WTC11 (cell line): ENCODE results near the gene OPCML. TPM values are rescaled to one million over a fixed set of nuclear protein-coding genes. Genes with fewer than 3 reads are reported as not detected.

ENCODE experiments used
- ATAC-seq: fragments of 200-7000 bp; cut with Tn5 transposase; 2 replicates; pipeline ENCODE4 v1.10.0; 2021; ENCODE audit warnings: mild to moderate bottlenecking, moderate library complexity
- CTCF ChIA-PET: fragments of 300-600 bp; sonication (Branson Sonifier 250); formaldehyde crosslinking; loops from one replicate; lab custom pipeline; 2021; ENCODE audit warnings: antibody characterized with exemption; lab: Charles Lee
- POLR2A ChIA-PET: fragments of 350-600 bp; sonication (Branson Sonifier 250); formaldehyde crosslinking; loops from one replicate; lab custom pipeline; 2021; ENCODE audit warnings: antibody characterized with exemption; lab: Charles Lee
- DNase-seq: peaks from one replicate; pipeline ENCODE4 v3.0.0; 2021; ENCODE audit warnings: low spot score
- H3K27ac Mint-ChIP-seq: 2 replicates; pipeline ENCODE4 v1.8.0; 2021; ENCODE audit warnings: mixed read lengths
- H3K27me3 Mint-ChIP-seq: 2 replicates; pipeline ENCODE4 v1.8.0; 2021; ENCODE audit warnings: low read depth, mild to moderate bottlenecking, moderate library complexity, mixed read lengths
- H3K36me3 Mint-ChIP-seq: 2 replicates; pipeline ENCODE4 v1.8.0; 2021; ENCODE audit warnings: mixed read lengths
- H3K4me1 Mint-ChIP-seq: 2 replicates; pipeline ENCODE4 v1.8.0; 2022; ENCODE audit warnings: mixed read lengths
- H3K4me3 Mint-ChIP-seq: 2 replicates; pipeline ENCODE4 v1.8.0; 2021; ENCODE audit warnings: mild to moderate bottlenecking, moderate library complexity, mixed read lengths
- H3K9me3 Mint-ChIP-seq: 2 replicates; pipeline ENCODE4 v1.8.0; 2021; ENCODE audit warnings: mixed read lengths
- CBFB ChIP-seq: sonication (generic); formaldehyde crosslinking; IDR thresholded peaks from 2 replicates; pipeline ENCODE4 v1.8.1; 2022; ENCODE audit warnings: mild to moderate bottlenecking, low read depth, missing genetic modification reagents
- ELF4 ChIP-seq: sonication (generic); formaldehyde crosslinking; IDR thresholded peaks from 2 replicates; pipeline ENCODE4 v1.8.1; 2022; ENCODE audit warnings: low read depth, mild to moderate bottlenecking, moderate library complexity, missing genetic modification reagents
- EMX1 ChIP-seq: fragments of 250-450 bp; sonication (Bioruptor Pico); IDR thresholded peaks from 2 replicates; pipeline ENCODE4 v1.8.0; 2021; ENCODE audit warnings: mild to moderate bottlenecking
- ESRRA ChIP-seq: sonication (generic); formaldehyde crosslinking; IDR thresholded peaks from 2 replicates; pipeline ENCODE4 v1.8.1; 2022; ENCODE audit warnings: mild to moderate bottlenecking, missing genetic modification reagents, borderline replicate concordance
- ETV6 ChIP-seq: sonication (generic); formaldehyde crosslinking; IDR thresholded peaks from 2 replicates; pipeline ENCODE4 v1.8.1; 2022; ENCODE audit warnings: mild to moderate bottlenecking, missing genetic modification reagents
- FOXP1 ChIP-seq: sonication (generic); formaldehyde crosslinking; IDR thresholded peaks from 2 replicates; pipeline ENCODE4 v1.8.0; 2022; ENCODE audit warnings: missing genetic modification reagents, mild to moderate bottlenecking, moderate library complexity, borderline replicate concordance
- GTF2I ChIP-seq: fragments of 250-450 bp; sonication (Bioruptor Pico); conservative IDR thresholded peaks from 2 replicates; pipeline ENCODE4 v1.4.0; 2021; ENCODE audit warnings: mild to moderate bottlenecking
- KAT7 ChIP-seq: sonication (generic); formaldehyde crosslinking; IDR thresholded peaks from 2 replicates; pipeline ENCODE4 v1.8.1; 2023; ENCODE audit warnings: missing genetic modification reagents, mild to moderate bottlenecking, borderline replicate concordance
- MYBL2 ChIP-seq: sonication (generic); formaldehyde crosslinking; IDR thresholded peaks from 2 replicates; pipeline ENCODE4 v1.8.1; 2023; ENCODE audit warnings: mild to moderate bottlenecking, moderate library complexity, missing genetic modification reagents
- NR1H2 ChIP-seq: sonication (generic); formaldehyde crosslinking; IDR thresholded peaks from 2 replicates; pipeline ENCODE4 v1.9.0; 2021; ENCODE audit warnings: mild to moderate bottlenecking, moderate library complexity, missing genetic modification reagents
- OVOL2 ChIP-seq: fragments of 250-450 bp; sonication (Bioruptor Pico); IDR thresholded peaks from 2 replicates; pipeline ENCODE4 v1.9.0; 2021; ENCODE audit warnings: mild to moderate bottlenecking, borderline replicate concordance
- RORB ChIP-seq: fragments of 250-450 bp; sonication (Bioruptor Pico); IDR thresholded peaks from 2 replicates; pipeline ENCODE4 v1.9.0; 2021; ENCODE audit warnings: mild to moderate bottlenecking
- SP1 ChIP-seq: sonication (generic); formaldehyde crosslinking; conservative IDR thresholded peaks from 2 replicates; pipeline ENCODE4 v1.8.1; 2022; ENCODE audit warnings: missing genetic modification reagents
- TEAD1 ChIP-seq: sonication (generic); formaldehyde crosslinking; IDR thresholded peaks from 2 replicates; pipeline ENCODE4 v1.8.0; 2022; ENCODE audit warnings: mild to moderate bottlenecking, missing genetic modification reagents
- TEAD4 ChIP-seq: sonication (generic); formaldehyde crosslinking; IDR thresholded peaks from 2 replicates; pipeline ENCODE4 v1.8.0; 2022; ENCODE audit warnings: mild to moderate bottlenecking, missing genetic modification reagents
- ZNF671 ChIP-seq: fragments of 250-450 bp; sonication (Bioruptor Pico); IDR thresholded peaks from 2 replicates; pipeline ENCODE4 v1.8.0; 2021; ENCODE audit warnings: mild to moderate bottlenecking
- total RNA-seq: library from RNA; stranded (reverse); gene quantifications from 3 replicates; pipeline ENCODE4 v1.2.3, GENCODE V29; 2021
- TF ChIP-seq, protein P1 (sequence below): sonication (generic); formaldehyde crosslinking; IDR thresholded peaks from 2 replicates; pipeline ENCODE4 v1.8.1; 2022; ENCODE audit warnings: low read depth, missing genetic modification reagents, borderline replicate concordance
- TF ChIP-seq, protein P2 (sequence below): sonication (generic); formaldehyde crosslinking; IDR thresholded peaks from 2 replicates; pipeline ENCODE4 v1.8.1; 2022; ENCODE audit warnings: missing genetic modification reagents, borderline replicate concordance
- TF ChIP-seq, protein P3 (sequence below): sonication (generic); formaldehyde crosslinking; IDR thresholded peaks from 2 replicates; pipeline ENCODE4 v1.8.0; 2022; ENCODE audit warnings: mild to moderate bottlenecking, missing genetic modification reagents
- TF ChIP-seq, protein P4 (sequence below): sonication (generic); formaldehyde crosslinking; conservative IDR thresholded peaks from 2 replicates; pipeline ENCODE4 v1.8.1; 2022; ENCODE audit warnings: mild to moderate bottlenecking, missing genetic modification reagents

Gene OPCML
- total RNA-seq, 1 experiment from 2014 or later, result 1.5 TPM

DNA sequence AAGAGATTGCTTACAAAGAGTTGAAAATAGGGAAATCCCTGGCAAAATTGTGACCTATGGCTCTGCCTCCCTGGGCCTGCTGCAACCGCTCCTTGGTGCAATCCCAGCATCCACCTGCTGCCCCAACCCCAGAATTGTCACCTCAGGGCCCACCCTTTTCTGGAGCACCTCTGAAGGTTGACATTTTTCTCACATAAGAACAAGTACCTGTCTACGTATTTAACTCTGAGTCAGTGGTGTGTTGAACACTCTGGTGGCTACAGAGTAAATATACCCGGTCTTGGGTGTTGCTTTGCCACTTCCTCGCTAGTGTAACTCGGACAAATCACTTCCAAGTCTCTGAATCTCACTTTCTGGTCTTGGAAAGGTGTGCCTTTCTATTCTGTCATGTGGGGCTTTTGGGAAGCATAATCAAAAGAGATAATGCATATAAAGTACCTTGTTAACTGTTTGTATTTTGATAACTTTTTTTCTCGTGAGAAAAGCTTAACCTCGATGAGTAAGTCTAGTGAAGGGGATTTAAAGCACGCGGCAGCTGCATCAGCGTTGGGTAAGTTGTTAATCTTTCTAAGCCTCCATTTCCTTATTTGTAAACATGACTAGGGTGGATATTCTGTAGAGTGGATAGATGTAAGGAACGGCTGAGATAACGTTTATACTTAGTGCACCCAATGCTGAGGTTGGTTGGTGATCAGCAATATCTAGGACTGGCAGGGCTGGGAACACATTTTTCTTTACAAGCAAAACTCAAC is 881.2 kb downstream of the OPCML start:
- TF ChIP-seq TEAD1, result no peak
- TF ChIP-seq ELF4 (CRISPR knock-in tag), result no peak
- TF ChIP-seq, protein P1, sequence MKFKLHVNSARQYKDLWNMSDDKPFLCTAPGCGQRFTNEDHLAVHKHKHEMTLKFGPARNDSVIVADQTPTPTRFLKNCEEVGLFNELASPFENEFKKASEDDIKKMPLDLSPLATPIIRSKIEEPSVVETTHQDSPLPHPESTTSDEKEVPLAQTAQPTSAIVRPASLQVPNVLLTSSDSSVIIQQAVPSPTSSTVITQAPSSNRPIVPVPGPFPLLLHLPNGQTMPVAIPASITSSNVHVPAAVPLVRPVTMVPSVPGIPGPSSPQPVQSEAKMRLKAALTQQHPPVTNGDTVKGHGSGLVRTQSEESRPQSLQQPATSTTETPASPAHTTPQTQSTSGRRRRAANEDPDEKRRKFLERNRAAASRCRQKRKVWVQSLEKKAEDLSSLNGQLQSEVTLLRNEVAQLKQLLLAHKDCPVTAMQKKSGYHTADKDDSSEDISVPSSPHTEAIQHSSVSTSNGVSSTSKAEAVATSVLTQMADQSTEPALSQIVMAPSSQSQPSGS (CRISPR knock-in tag), result no peak
- no peak for TF ChIP-seq ZNF671
- no peak for TF ChIP-seq ETV6 (CRISPR knock-in tag)
- no peak for TF ChIP-seq EMX1 (CRISPR knock-in tag)
- TF ChIP-seq, protein P2, sequence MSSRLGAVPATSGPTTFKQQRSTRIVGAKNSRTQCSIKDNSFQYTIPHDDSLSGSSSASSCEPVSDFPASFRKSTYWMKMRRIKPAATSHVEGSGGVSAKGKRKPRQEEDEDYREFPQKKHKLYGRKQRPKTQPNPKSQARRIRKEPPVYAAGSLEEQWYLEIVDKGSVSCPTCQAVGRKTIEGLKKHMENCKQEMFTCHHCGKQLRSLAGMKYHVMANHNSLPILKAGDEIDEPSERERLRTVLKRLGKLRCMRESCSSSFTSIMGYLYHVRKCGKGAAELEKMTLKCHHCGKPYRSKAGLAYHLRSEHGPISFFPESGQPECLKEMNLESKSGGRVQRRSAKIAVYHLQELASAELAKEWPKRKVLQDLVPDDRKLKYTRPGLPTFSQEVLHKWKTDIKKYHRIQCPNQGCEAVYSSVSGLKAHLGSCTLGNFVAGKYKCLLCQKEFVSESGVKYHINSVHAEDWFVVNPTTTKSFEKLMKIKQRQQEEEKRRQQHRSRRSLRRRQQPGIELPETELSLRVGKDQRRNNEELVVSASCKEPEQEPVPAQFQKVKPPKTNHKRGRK (CRISPR knock-in tag), result no peak
- TF ChIP-seq SP1, result no peak
- no peak for TF ChIP-seq RORB (CRISPR knock-in tag)
- TF ChIP-seq, protein P3, sequence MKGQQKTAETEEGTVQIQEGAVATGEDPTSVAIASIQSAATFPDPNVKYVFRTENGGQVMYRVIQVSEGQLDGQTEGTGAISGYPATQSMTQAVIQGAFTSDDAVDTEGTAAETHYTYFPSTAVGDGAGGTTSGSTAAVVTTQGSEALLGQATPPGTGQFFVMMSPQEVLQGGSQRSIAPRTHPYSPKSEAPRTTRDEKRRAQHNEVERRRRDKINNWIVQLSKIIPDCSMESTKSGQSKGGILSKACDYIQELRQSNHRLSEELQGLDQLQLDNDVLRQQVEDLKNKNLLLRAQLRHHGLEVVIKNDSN, result no peak
- TF ChIP-seq, protein P4, sequence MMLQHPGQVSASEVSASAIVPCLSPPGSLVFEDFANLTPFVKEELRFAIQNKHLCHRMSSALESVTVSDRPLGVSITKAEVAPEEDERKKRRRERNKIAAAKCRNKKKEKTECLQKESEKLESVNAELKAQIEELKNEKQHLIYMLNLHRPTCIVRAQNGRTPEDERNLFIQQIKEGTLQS (CRISPR knock-in tag), result no peak
- no peak for TF ChIP-seq TEAD4
- POLR2A ChIA-PET, result no interaction called here
- Mint-ChIP-seq H3K4me1 (peaks cover 25% of the 10 kb centered on the region), H3K27me3 (no peaks in the 10 kb centered on the region), H3K36me3 (no peaks in the 10 kb centered on the region), H3K27ac (no peak overlapping the region), H3K4me3 (no peak overlapping the region), H3K9me3 (peaks cover 4% of the 10 kb centered on the region; the same call in 1 of the 2 replicates)
- CTCF ChIA-PET, result no interaction called here
- ATAC-seq (no peak), DNase-seq (no peak)

DNA sequence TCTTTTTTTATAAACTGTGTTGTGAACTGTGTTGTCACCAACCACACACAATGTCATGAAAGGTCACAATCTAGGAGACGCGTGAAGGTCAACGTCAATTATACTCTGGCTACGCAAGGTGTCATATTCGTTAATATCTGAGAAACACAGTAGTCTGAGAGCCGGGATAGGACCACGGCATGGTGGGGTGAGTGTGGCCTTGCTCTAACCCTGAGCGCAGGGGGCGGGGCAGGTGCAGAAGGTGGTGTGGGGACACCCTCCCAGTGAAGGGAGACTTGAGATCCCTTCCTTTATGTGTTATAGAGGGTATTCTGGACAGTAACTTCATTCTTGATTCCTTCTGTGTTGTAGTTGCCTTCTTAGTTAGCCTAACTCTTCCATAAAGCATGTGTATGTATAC is 883.0 kb downstream of the OPCML start:
- TF ChIP-seq ESRRA (CRISPR knock-in tag), result no peak
- TF ChIP-seq MYBL2 (CRISPR knock-in tag), result no peak
- TF ChIP-seq FOXP1 (CRISPR knock-in tag), result no peak
- no peak for TF ChIP-seq CBFB
- TF ChIP-seq, all 79 proteins: peak for 0
- POLR2A ChIA-PET, result no interaction called here
- H3K4me3 Mint-ChIP-seq, result no peak overlapping the region
- CTCF ChIA-PET, result no interaction called here
- DNase-seq (no peak), ATAC-seq (no peak)
- no peak overlapping the region for H3K27ac Mint-ChIP-seq
- peaks cover 33% of the 10 kb centered on the region for H3K4me1 Mint-ChIP-seq
- no peaks in the 10 kb centered on the region for H3K36me3 Mint-ChIP-seq
- H3K9me3 Mint-ChIP-seq, result no peaks in the 10 kb centered on the region
- no peaks in the 10 kb centered on the region; the same call in 1 of the 2 replicates for H3K27me3 Mint-ChIP-seq

DNA sequence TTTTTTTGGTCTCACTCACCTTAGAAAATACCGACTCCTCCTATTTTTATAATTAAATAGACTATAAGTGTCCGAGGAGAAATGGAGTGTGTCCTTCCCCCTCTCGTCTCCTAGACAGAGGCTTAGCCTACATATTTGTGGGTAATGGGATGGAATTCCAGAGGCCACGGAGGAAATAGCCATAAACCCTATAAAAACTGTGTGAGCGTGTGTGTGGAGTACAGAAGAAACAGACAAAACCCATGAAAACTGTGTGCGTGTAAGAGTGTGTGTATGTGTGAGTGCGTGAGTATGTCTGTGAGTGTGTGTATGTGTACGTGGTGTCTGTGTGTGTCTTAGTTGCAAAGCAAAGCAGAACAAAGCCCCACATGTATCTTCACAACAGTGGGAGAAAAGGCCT is 883.5 kb downstream of the OPCML start:
- no peak overlapping the region for H3K27ac Mint-ChIP-seq
- TF ChIP-seq OVOL2 (CRISPR knock-in tag) (no peak), ZNF671 (no peak), KAT7 (CRISPR knock-in tag) (no peak), NR1H2 (CRISPR knock-in tag) (no peak), GTF2I (no peak), RORB (CRISPR knock-in tag) (no peak)

More for the DNA sequence above, 883.5 kb downstream of the OPCML start:
- no peaks in the 10 kb centered on the region; the same call in 1 of the 2 replicates for H3K27me3 Mint-ChIP-seq
- ChIA-PET CTCF (no interaction called here), POLR2A (no interaction called here)
- H3K4me3 Mint-ChIP-seq, result no peak overlapping the region
- H3K36me3 Mint-ChIP-seq, result no peaks in the 10 kb centered on the region
- ATAC-seq, result no peak
- DNase-seq, result no peak
- peaks cover 33% of the 10 kb centered on the region for H3K4me1 Mint-ChIP-seq
- H3K9me3 Mint-ChIP-seq, result no peaks in the 10 kb centered on the region
